HG02623 (cell line): ENCODE data around the gene ELL2.

Experiments used
- ATAC-seq: cut with Tn5 transposase; IDR thresholded peaks from one replicate; pipeline ENCODE4 v1.9.1; 2021; ENCODE audit warnings: moderate library complexity; ENCODE audit not compliant: unreplicated experiment

The ELL2 gene

GRCh38 chr5:95956900-95957293, 4.8 kb downstream of the ELL2 start:
- ATAC-seq: no peak

GRCh38 chr5:95956021-95956899, 5.4 kb downstream of the ELL2 start:
- ATAC-seq: no peak

DNA sequence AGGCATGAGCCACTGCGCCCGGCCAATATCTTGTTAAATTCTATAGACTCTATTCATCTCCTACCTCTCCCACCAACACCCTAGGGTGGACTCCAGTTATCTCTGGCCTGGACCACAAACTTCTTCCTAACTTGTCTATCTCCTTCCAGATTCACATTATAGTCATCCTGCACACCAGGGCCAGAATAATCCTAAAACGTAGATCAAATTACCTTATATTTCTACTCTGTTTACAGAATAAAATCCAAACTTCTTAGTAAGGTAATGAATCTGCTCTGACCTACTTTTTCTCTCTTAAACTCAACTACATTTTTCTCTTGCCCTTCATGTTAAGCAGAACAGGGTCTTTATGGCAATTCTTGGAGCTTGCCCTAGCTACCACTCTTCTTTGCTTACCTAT, 6.9 kb downstream of the ELL2 start:
- ATAC-seq: no peak

- no peak for ATAC-seq
Measured at GRCh38 chr5:95953021-95953702, 8.5 kb downstream of the ELL2 start.

DNA sequence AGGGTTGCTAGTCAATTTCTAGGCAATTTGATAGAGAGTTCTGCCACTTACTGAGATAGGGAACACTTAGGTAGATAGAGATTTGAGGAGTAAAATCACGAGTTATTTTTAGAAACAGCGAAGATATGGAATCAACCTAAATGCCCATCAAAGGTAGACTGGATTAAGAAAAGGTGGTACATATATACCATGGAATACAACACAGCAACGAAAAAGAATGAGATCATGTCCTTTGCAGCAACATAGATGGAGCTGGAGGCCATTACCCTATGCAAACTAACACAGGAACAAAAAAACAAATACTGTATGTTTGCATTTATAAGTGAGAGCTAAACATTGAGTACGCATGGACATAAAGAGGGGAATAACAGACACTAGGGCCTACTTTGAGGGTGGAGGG, 9.7 kb downstream of the ELL2 start:
- ATAC-seq: no peak

DNA sequence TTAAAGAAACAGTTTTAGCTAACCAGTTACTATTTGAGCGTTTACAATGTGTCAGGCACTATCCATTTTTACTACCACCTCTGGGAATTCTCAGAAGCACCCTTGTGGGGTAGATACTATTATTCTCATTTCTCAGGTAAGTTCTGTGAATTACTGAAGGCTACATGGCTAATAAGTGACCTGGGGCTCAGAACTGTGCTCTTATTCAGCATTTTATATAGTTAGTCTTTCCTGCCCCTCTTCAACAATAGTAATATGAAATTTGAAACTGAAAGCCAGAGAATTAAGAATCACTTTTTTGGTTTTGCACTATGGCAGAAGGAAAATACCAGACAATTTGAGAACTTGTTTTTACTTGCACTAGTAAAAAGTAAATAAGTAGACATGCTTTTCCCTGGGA, 11.8 kb downstream of the ELL2 start:
- ATAC-seq: peak; percentile 62

DNA sequence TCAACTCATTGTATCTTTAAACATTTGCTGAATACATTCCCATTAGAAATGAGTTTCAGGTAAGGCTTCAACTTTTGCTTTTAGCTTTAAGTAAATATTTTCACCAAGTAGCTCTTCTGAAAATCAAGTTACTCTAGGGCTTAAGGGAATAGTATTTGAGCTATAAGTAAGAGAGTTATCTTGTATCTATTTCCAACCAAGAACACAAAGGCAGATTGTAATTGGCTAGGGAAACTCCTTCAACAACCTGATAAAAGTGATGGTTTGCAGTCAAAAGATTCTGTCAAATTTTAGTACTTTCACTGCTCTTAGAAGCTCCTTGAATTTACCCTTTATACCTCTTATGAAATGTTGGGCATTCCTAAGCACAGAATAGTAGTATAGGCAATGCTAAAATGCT, 13.0 kb downstream of the ELL2 start:
- ATAC-seq: no peak

DNA sequence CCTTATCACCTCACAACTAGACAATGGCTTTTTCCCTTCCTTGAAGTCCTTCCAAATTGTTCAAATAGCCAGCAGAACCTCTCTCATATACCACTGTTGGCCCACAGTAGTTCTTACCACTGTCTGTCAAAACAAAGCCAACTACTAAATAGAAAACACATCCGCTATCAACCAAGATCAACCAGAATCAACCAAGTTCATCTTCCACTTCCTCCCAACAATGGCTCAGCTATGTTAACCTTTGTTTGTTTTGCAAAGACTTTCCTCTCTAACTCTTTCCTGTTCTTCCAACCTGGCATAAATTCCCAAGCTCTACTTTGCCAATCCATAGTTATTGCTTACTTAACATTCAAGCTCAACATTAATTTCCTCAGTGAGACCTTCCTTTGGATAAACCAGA, 15.2 kb downstream of the ELL2 start:
- no peak for ATAC-seq

GRCh38 chr5:95942968-95943367, 18.7 kb downstream of the ELL2 start:
- ATAC-seq: no peak

- ATAC-seq: no peak
Measured at GRCh38 chr5:95942414-95942813, 19.2 kb downstream of the ELL2 start.

GRCh38 chr5:95941756-95942155, 19.9 kb downstream of the ELL2 start:
- no peak for ATAC-seq

GRCh38 chr5:95940758-95941682, 20.6 kb downstream of the ELL2 start:
- ATAC-seq: no peak

- peak; percentile 68 for ATAC-seq
Measured at GRCh38 chr5:95939465-95939864, 22.2 kb downstream of the ELL2 start.

- ATAC-seq: no peak
Measured at GRCh38 chr5:95938766-95939165, 22.9 kb downstream of the ELL2 start.

DNA sequence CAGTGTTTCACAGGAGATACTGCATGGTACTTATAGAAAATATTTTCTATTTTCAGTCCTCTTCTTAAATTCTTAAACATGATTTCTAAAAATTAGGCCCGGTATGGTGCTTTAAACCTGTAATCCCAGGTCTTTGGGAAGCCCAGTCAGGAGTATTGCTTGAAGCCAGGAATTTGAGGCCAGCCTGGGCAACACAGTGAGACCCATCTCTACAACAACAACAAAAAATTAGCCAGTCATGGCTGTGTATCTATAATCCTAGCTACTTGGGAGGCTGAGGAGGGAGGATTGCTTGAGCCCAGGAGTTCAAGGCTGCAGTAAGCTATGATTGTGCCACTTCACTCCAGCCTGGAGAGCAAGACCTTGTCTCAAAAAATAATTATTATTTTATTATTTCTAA, 23.3 kb downstream of the ELL2 start:
- ATAC-seq: no peak

- ATAC-seq: no peak
Measured at GRCh38 chr5:95937607-95938152, 24.0 kb downstream of the ELL2 start.

DNA sequence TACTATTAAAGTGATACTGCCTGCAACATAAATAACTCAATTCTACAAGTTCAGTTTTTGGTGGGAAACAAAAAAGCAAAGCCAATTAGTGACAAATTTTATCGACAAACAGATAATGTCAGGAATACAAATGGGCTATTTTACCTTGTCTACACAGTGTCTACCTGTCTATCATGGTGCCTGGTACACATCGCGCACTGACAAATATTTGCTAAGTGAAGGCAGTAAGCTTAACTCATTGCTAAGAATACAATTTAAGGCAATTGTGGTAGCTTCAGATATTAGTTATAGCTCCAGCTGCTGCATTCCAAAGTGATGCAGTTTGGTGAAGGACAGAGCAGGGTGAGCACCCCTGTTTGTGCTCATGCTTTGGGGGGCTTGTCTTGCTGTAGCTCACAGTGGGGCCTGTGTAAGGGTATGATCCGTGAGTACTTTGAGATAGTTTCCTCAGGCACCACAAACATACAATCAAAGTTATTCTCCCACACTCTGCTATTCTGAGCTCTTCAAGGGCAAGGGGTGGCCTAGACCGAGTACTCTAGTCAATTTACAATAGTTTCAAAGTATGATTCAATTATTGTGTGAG, 24.7 kb downstream of the ELL2 start:
- no peak for ATAC-seq

- ATAC-seq: no peak
Measured at GRCh38 chr5:95935553-95936100, 26.0 kb downstream of the ELL2 start.

GRCh38 chr5:95934207-95934804, 27.3 kb downstream of the ELL2 start:
- no peak for ATAC-seq

- no peak for ATAC-seq
Measured at GRCh38 chr5:95932941-95933340, 28.7 kb downstream of the ELL2 start.
